A673 (cell line): ENCODE measurements around the gene ZMYND8. TPM values are rescaled to one million over a fixed set of nuclear protein-coding genes. Genes with fewer than 3 reads are reported as not detected.

Source experiments
- BruUV-seq: library from RNA; stranded (reverse); fragments of 400-500 nt; replicated peaks from 2 replicates; lab custom pipeline; 2021; lab: Mats Ljungman, UMichigan
- CTCF ChIA-PET: fragments of 300-600 bp; sonication (Branson Sonifier 250); formaldehyde crosslinking; loops from one replicate; lab custom pipeline; 2022; ENCODE audit warnings: antibody characterized with exemption; lab: Charles Lee
- POLR2A ChIA-PET: fragments of 300-600 bp; sonication (Branson Sonifier 250); formaldehyde crosslinking; loops from one replicate; lab custom pipeline; 2022; ENCODE audit warnings: antibody characterized with exemption; ENCODE audit not compliant: low non-redundant PET; lab: Charles Lee
- DNase-seq: peaks from one replicate; pipeline ENCODE4 v3.0.0-alpha.2; 2015; ENCODE audit warnings: low spot score
- H3K27ac ChIP-seq: fragments of 200-600 bp; sonication (generic); 2 replicates; pipeline ENCODE4 v1.5.1; 2016; ENCODE audit warnings: mixed run types, low read depth, mild to moderate bottlenecking, mixed read lengths, antibody characterized with exemption, low read length; ENCODE audit not compliant: poor library complexity, severe bottlenecking
- H3K27me3 ChIP-seq: fragments of 200-600 bp; sonication (generic); replicated peaks from 2 replicates; pipeline ENCODE4 v1.6.1; 2017; ENCODE audit warnings: mixed run types, low read depth, mild to moderate bottlenecking, mixed read lengths, antibody characterized with exemption, low read length; ENCODE audit not compliant: insufficient read depth, poor library complexity
- H3K36me3 ChIP-seq: fragments of 200-600 bp; sonication (generic); 2 replicates; pipeline ENCODE4 v1.6.1; 2016; ENCODE audit warnings: mixed run types, mild to moderate bottlenecking, mixed read lengths, antibody characterized with exemption, low read length; ENCODE audit not compliant: insufficient read depth, poor library complexity, severe bottlenecking
- H3K4me1 ChIP-seq: fragments of 200-600 bp; sonication (generic); 2 replicates; pipeline ENCODE4 v1.6.1; 2017; ENCODE audit warnings: mixed run types, mild to moderate bottlenecking, mixed read lengths, antibody characterized with exemption, low read length; ENCODE audit not compliant: insufficient read depth, poor library complexity, severe bottlenecking
- H3K4me3 ChIP-seq: fragments of 200-600 bp; sonication (generic); 2 replicates; pipeline ENCODE4 v1.5.1; 2016; ENCODE audit warnings: low read depth, mixed run types, mild to moderate bottlenecking, mixed read lengths, low read length; ENCODE audit not compliant: poor library complexity, severe bottlenecking
- H3K9me3 ChIP-seq: fragments of 200-600 bp; sonication (generic); 2 replicates; pipeline ENCODE4 v1.6.1; 2016; ENCODE audit warnings: mixed run types, low read depth, mild to moderate bottlenecking, mixed read lengths, antibody characterized with exemption, low read length; ENCODE audit not compliant: poor library complexity, severe bottlenecking
- EZH2 ChIP-seq: fragments of 200-600 bp; sonication (generic); IDR thresholded peaks from 2 replicates; pipeline ENCODE4 v1.6.1; 2017; ENCODE audit warnings: borderline replicate concordance, low read depth, mild to moderate bottlenecking, mixed read lengths, antibody characterized with exemption, low read length; ENCODE audit not compliant: poor library complexity, severe bottlenecking
- intact Hi-C: fragments of 100-400 bp; cut with micrococcal nuclease; formaldehyde crosslinking; loops from one replicate; pipeline ENCODE4 v1.10.0; 2022; ENCODE audit not compliant: unreplicated experiment
- total RNA-seq: library from RNA; stranded (reverse); gene quantifications from 2 replicates; pipeline ENCODE4 v1.2.3, GENCODE V29; 2021
- TF ChIP-seq, protein P1 (sequence below): fragments of 300-800, 200-600 bp; sonication (generic); conservative IDR thresholded peaks from 2 replicates; pipeline ENCODE4 v1.5.1; 2017; ENCODE audit warnings: low read depth, mild to moderate bottlenecking, antibody characterized with exemption, low read length, moderate library complexity, mixed read lengths

The ZMYND8 gene
- total RNA-seq, 1 experiment from 2014 or later, result 31.3 TPM

DNA sequence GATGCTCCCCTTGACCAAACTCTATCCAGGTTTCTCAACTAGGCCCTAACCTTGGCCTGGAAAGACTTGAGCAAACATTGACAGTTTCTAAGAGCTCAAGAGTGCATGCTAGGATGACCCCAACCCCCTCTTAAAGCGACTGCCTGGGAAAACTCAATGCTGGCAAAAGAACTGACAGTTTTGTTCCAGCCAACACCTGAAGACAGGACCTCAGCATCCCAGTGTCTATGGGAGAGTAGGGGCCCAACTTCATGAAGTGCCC is 119.9 kb downstream of the ZMYND8 start:
- intact Hi-C loops, result no loop called here
- no peak for DNase-seq
- Histone ChIP-seq H3K27ac (no peak overlapping the region), H3K36me3 (peaks cover 30% of the 10 kb centered on the region), H3K9me3 (no peaks in the 10 kb centered on the region), H3K4me1 (no peaks in the 10 kb centered on the region), H3K27me3 (no peaks in the 10 kb centered on the region), H3K4me3 (no peak overlapping the region)
- BruUV-seq, result no TSS peak
- POLR2A ChIA-PET, result no interaction called here
- TF ChIP-seq EZH2, result no peak
- TF ChIP-seq, protein P1, sequence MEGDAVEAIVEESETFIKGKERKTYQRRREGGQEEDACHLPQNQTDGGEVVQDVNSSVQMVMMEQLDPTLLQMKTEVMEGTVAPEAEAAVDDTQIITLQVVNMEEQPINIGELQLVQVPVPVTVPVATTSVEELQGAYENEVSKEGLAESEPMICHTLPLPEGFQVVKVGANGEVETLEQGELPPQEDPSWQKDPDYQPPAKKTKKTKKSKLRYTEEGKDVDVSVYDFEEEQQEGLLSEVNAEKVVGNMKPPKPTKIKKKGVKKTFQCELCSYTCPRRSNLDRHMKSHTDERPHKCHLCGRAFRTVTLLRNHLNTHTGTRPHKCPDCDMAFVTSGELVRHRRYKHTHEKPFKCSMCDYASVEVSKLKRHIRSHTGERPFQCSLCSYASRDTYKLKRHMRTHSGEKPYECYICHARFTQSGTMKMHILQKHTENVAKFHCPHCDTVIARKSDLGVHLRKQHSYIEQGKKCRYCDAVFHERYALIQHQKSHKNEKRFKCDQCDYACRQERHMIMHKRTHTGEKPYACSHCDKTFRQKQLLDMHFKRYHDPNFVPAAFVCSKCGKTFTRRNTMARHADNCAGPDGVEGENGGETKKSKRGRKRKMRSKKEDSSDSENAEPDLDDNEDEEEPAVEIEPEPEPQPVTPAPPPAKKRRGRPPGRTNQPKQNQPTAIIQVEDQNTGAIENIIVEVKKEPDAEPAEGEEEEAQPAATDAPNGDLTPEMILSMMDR, result no peak
- CTCF ChIA-PET, result no interaction called here

DNA sequence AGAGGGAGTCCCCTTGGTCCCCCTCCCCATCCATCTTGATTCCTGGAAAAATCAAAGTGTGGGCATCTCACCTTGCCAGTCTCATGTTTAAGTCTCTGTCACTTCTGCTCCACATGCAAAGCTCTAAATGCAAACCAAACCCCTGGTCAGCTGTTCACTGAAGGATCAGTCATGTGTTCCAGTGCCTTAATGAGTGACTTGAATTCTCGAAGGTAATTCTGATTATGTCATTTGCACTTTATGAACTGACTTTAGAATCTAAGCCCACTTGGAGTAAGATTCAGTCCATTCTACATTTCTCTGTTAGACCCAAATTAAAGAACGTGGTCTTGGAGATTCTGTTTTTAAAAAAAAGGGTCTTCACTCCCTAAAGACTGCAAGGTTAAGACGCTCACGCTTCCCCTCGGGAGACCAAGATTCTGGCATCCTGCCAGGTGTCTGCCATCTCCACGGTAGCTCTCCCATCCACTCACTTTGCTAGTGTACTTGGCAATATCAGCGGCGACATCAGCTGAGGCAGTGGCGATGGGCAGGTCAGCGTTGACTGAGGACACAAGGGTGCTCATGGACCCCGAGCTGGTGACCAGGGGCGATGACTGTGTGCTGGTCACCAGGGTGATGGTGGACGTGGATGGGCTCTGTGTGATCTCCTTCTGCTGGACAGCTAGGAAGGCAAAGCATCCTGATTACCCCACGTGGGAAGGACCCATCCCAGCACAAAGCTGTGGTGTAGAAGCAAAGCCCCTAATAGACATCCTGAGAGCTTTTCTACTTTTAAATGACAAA is 120.5 kb downstream of the ZMYND8 start:
- H3K4me1 ChIP-seq, result no peaks in the 10 kb centered on the region
- no peaks in the 10 kb centered on the region for H3K9me3 ChIP-seq
- TF ChIP-seq, protein P1, result no peak
- no peak for TF ChIP-seq EZH2
- BruUV-seq, result no TSS peak
- peak; percentile 4 for DNase-seq
- POLR2A ChIA-PET, result no interaction called here
- CTCF ChIA-PET, result no interaction called here
- no peak overlapping the region for H3K4me3 ChIP-seq
- no peaks in the 10 kb centered on the region for H3K27me3 ChIP-seq
- intact Hi-C loops, result no loop called here
- no peak overlapping the region for H3K27ac ChIP-seq
- peaks cover 30% of the 10 kb centered on the region for H3K36me3 ChIP-seq

GRCh38 chr20:47235111-47235510 is 121.4 kb downstream of the ZMYND8 start:
- Histone ChIP-seq H3K36me3 (peaks cover 30% of the 10 kb centered on the region), H3K9me3 (no peaks in the 10 kb centered on the region), H3K4me3 (no peak overlapping the region), H3K27me3 (no peaks in the 10 kb centered on the region), H3K27ac (no peak overlapping the region), H3K4me1 (no peaks in the 10 kb centered on the region)
- no peak for TF ChIP-seq EZH2
- TF ChIP-seq, protein P1, result no peak
- CTCF ChIA-PET, result no interaction called here
- intact Hi-C loops, result no loop called here
- DNase-seq, result no peak
- no TSS peak for BruUV-seq
- POLR2A ChIA-PET, result no interaction called here
